ENCODE measurements around the gene RASA2.

The RASA2 gene

DNA sequence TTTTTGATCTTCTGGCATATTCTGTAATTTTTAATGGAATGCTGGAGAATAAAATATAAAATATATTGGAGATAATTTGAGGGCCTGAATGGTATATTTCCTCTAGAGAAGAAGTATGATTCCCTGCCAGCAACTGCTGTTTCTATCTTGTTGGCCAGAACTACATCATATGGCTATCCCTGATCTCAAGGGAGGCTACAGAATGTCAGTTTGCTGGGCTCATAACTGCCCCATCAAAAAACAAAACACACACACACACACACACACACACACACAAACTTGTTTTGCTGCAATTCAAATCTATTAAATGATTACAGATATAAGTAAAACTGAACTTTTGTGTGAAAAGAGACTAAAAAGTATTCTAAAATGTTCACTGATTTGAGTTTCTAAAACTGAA lies 51.0 kb downstream of the RASA2 start:
- no peaks in the 10 kb centered on the region for H3K9me2 ChIP-seq (replicated peaks; ENCODE audit: insufficient read depth, low read length)
- H2AFZ ChIP-seq (ENCODE audit: low read length): no peak overlapping the region
- no peaks in the 10 kb centered on the region for H4K20me1 ChIP-seq (ENCODE audit: insufficient read depth, low read length)
- no peak overlapping the region for H3K4me2 ChIP-seq (ENCODE audit: low read depth, low read length)
- H3K36me3 ChIP-seq (replicated peaks; ENCODE audit: insufficient read depth, low read length): no peaks in the 10 kb centered on the region; the same call in 1 of the 2 replicates
- H3K27me3 ChIP-seq (replicated peaks; ENCODE audit: insufficient read depth, low read length): no peaks in the 10 kb centered on the region
- TF ChIP-seq EZH2 (optimal IDR thresholded peaks at IDR 0.05; ENCODE audit: low read depth, low read length) (no peak), EZH2phosphoT487 (IDR thresholded peaks at IDR 0.05; ENCODE audit: low read length) (no peak)
- TF ChIP-seq, protein P1, sequence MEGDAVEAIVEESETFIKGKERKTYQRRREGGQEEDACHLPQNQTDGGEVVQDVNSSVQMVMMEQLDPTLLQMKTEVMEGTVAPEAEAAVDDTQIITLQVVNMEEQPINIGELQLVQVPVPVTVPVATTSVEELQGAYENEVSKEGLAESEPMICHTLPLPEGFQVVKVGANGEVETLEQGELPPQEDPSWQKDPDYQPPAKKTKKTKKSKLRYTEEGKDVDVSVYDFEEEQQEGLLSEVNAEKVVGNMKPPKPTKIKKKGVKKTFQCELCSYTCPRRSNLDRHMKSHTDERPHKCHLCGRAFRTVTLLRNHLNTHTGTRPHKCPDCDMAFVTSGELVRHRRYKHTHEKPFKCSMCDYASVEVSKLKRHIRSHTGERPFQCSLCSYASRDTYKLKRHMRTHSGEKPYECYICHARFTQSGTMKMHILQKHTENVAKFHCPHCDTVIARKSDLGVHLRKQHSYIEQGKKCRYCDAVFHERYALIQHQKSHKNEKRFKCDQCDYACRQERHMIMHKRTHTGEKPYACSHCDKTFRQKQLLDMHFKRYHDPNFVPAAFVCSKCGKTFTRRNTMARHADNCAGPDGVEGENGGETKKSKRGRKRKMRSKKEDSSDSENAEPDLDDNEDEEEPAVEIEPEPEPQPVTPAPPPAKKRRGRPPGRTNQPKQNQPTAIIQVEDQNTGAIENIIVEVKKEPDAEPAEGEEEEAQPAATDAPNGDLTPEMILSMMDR (IDR thresholded peaks at IDR 0.05; ENCODE audit: low read length): no peak
- H3K4me3 ChIP-seq (ENCODE audit: low read length): no peak overlapping the region
- peaks cover 22% of the 10 kb centered on the region for H3K79me2 ChIP-seq (ENCODE audit: low read length)
- H3F3A ChIP-seq (ENCODE audit: insufficient read depth, low read length): no peaks in the 10 kb centered on the region; the same call in 1 of the 2 replicates
- no peak overlapping the region for H3K9ac ChIP-seq (ENCODE audit: low read length)
- H3K4me1 ChIP-seq (ENCODE audit: low read length): no peaks in the 10 kb centered on the region
- no peaks in the 10 kb centered on the region for H3K9me3 ChIP-seq (replicated peaks; ENCODE audit: insufficient read depth, low read length)
- no peak for DNase-seq
- no peak overlapping the region for H3K27ac ChIP-seq (ENCODE audit: low read length)

DNA sequence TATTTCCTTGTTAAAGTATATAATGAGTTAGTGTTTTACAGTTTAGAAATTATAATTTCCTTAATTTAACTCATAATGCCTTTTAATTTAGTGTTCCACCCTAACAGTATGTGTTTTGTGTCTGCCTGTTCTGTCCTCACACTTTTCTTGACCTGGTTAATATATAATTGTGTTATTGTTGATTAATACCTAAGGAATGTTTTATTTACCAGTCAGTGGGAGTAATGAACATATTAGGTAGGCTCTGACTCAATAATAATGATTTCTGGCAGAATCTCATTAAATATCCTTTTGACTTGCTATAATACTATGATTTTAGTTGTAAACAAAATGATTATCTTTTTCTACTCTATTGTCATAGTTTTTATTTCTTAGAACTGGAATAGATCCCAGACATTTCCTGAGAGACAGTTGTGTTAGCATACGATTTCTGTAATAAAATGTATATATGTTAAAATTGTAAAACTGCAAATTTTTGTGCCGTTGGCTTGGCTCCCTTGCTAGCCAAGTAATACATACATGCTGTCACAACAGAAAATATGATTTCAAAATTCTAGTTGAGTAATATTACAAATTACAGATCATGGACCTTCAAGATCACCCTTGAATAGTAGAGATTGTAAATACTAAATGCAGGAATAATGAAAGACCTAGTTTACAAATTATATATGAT lies 51.9 kb downstream of the RASA2 start:
- Histone ChIP-seq H3K36me3 (replicated peaks; ENCODE audit: insufficient read depth, low read length) (no peaks in the 10 kb centered on the region; the same call in 1 of the 2 replicates), H3K4me3 (ENCODE audit: low read length) (no peak overlapping the region), H3K9me3 (replicated peaks; ENCODE audit: insufficient read depth, low read length) (no peaks in the 10 kb centered on the region), H3K27ac (ENCODE audit: low read length) (no peak overlapping the region), H3K27me3 (replicated peaks; ENCODE audit: insufficient read depth, low read length) (no peaks in the 10 kb centered on the region), H3K9ac (ENCODE audit: low read length) (no peak overlapping the region), H3K9me2 (replicated peaks; ENCODE audit: insufficient read depth, low read length) (no peaks in the 10 kb centered on the region), H3F3A (ENCODE audit: insufficient read depth, low read length) (no peaks in the 10 kb centered on the region; the same call in 1 of the 2 replicates), H3K4me2 (ENCODE audit: low read depth, low read length) (no peak overlapping the region), H2AFZ (ENCODE audit: low read length) (no peak overlapping the region), H4K20me1 (ENCODE audit: insufficient read depth, low read length) (no peaks in the 10 kb centered on the region), H3K79me2 (ENCODE audit: low read length) (peaks cover 20% of the 10 kb centered on the region), H3K4me1 (ENCODE audit: low read length) (no peaks in the 10 kb centered on the region)
- TF ChIP-seq EZH2phosphoT487 (IDR thresholded peaks at IDR 0.05; ENCODE audit: low read length) (no peak), EZH2 (optimal IDR thresholded peaks at IDR 0.05; ENCODE audit: low read depth, low read length) (no peak)
- TF ChIP-seq, protein P1 (IDR thresholded peaks at IDR 0.05; ENCODE audit: low read length): no peak
- DNase-seq: no peak

DNA sequence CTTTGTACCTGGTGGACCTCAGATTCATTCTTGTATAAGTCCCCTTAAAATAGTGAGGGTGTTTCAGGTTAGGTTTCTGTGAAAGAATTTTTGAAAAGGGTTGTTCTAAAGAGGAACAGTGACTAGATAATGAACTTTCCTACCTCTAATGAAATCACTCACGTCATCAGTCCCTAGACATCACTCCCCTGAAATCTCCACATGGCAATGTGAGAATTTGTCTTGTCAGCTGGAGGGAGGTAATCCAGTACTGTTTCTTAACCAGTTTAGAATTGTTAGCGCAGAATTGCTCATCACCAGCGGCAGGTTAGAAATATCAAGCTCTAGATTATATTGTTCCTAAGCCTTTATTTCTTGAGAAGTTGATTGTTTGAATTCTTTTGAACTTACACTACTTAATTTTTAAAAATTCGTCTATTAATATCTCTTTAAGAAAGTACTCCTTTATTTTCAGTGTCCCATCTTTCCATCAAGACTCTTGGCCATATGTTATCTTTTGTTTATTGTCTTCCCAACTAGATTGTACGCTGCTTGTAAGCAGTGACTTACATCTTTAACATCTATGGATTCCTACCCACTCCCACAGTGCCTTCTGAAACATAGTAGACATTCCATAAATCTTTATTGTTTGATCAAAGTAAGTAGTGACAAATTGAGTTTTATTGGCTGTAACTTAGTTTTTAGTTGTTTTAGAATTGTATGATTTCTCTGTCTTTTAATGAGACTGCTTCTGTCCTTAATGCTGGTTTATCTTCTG lies 52.8 kb downstream of the RASA2 start:
- no peak overlapping the region for H3K4me3 ChIP-seq (ENCODE audit: low read length)
- H3K36me3 ChIP-seq (replicated peaks; ENCODE audit: insufficient read depth, low read length): no peaks in the 10 kb centered on the region; the same call in 1 of the 2 replicates
- H3K27ac ChIP-seq (ENCODE audit: low read length): no peak overlapping the region
- no peak overlapping the region for H3K4me2 ChIP-seq (ENCODE audit: low read depth, low read length)
- H3F3A ChIP-seq (ENCODE audit: insufficient read depth, low read length): no peaks in the 10 kb centered on the region; the same call in 1 of the 2 replicates
- H2AFZ ChIP-seq (ENCODE audit: low read length): no peak overlapping the region
- no peak for TF ChIP-seq EZH2phosphoT487 (IDR thresholded peaks at IDR 0.05; ENCODE audit: low read length)
- no peak for TF ChIP-seq EZH2 (optimal IDR thresholded peaks at IDR 0.05; ENCODE audit: low read depth, low read length)
- TF ChIP-seq, protein P1 (IDR thresholded peaks at IDR 0.05; ENCODE audit: low read length): no peak
- H3K9ac ChIP-seq (ENCODE audit: low read length): no peak overlapping the region
- H3K9me3 ChIP-seq (replicated peaks; ENCODE audit: insufficient read depth, low read length): no peaks in the 10 kb centered on the region
- H3K79me2 ChIP-seq (ENCODE audit: low read length): peaks cover 20% of the 10 kb centered on the region
- DNase-seq: no peak
- no peaks in the 10 kb centered on the region for H3K27me3 ChIP-seq (replicated peaks; ENCODE audit: insufficient read depth, low read length)
- no peaks in the 10 kb centered on the region for H4K20me1 ChIP-seq (ENCODE audit: insufficient read depth, low read length)
- 0 out of 2 replicates have a peak, but pooled peaks cover 2% of the 10 kb centered on the region for H3K4me1 ChIP-seq (ENCODE audit: low read length)
- no peaks in the 10 kb centered on the region for H3K9me2 ChIP-seq (replicated peaks; ENCODE audit: insufficient read depth, low read length)
